Measurements from ENCODE around the gene RCOR1.
A peak's percentile ranks its signal among the peaks of the same experiment; 100 is the strongest.

RCOR1 gene

GRCh38 chr14:102586420-102587104 is 5.9 kb upstream of the RCOR1 start:
- no peak for TF ChIP-seq CTCF (IDR thresholded peaks at IDR 0.05)

- no peak for TF ChIP-seq CTCF (IDR thresholded peaks at IDR 0.05)
These were observed 3.6 kb upstream of the RCOR1 start for GRCh38 chr14:102588821-102589220.

GRCh38 chr14:102589761-102590290 is 2.6 kb upstream of the RCOR1 start:
- no peak for TF ChIP-seq CTCF (IDR thresholded peaks at IDR 0.05)

- TF ChIP-seq CTCF (IDR thresholded peaks at IDR 0.05) = no peak
These were observed 1.8 kb upstream of the RCOR1 start for GRCh38 chr14:102590667-102591099.

GRCh38 chr14:102591372-102591943 is 991 bp upstream of the RCOR1 start:
- no peak for TF ChIP-seq CTCF (IDR thresholded peaks at IDR 0.05)

- TF ChIP-seq CTCF (IDR thresholded peaks at IDR 0.05) = no peak
These were observed 263 bp downstream of the RCOR1 start for GRCh38 chr14:102592763-102593060.

- peak; percentile 40; the same call in 1 of the 2 replicates for TF ChIP-seq CTCF (IDR thresholded peaks at IDR 0.05)
These were observed 794 bp downstream of the RCOR1 start for GRCh38 chr14:102593061-102593824.

Measured in LNCAP (cell line).